ENCODE data around the gene GGTLC2. TPM values are rescaled to one million over a fixed set of nuclear protein-coding genes. Genes with fewer than 3 reads are reported as not detected.

GGTLC2 gene
- polyA plus RNA-seq, 4 donors, result 0.04 TPM; not detected in 3

DNA sequence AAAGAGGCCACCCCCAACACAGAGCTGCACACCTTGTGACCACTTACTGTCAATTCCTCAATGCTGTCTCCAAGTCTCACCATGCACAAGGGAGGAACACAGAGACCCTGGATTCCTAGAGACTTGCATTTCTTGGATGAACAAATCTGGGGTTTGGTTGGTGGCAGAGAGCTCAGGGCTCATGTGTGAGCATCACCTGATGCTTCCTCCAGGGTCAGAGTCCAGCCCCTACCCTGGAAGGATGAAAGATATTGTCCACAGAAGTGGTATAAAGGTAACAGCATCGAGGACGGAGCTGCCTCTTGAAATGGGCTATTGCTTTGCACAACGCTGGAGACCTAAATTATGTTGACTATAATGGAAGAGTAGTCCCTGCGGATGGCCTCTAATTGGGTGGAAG is 36.0 kb downstream of the GGTLC2 start:
- FAIRE-seq (no peak), DNase-seq (peak in 1 of 2 donors; percentile 57)
- peak overlapping the region in 1 of 3 donors; percentile 70 for H3K27ac ChIP-seq (ENCODE audit: low read depth in 1 of 3, low read length in 2 of 3)
- 74 to 89% (median 86%) methylated on average over 4 of the region's 4 CpGs for WGBS, 3 donors
- no peaks in the 10 kb centered on the region for H3K27me3 ChIP-seq (ENCODE audit: control insufficient read depth in 3 of 3, insufficient read depth in 3 of 3, low read length in 3 of 3)
- H3K4me1 ChIP-seq (ENCODE audit: control insufficient read depth in 3 of 3, insufficient read depth in 2 of 3, low read depth in 1 of 3, low read length in 2 of 3), result peaks cover 0 to 34% (median 0%) of the 10 kb centered on the region in 3 donors
- no peak overlapping the region for H3K4me3 ChIP-seq (ENCODE audit: low read depth in 1 of 3, low read length in 3 of 3)
- H3K36me3 ChIP-seq (ENCODE audit: control insufficient read depth in 3 of 3, insufficient read depth in 2 of 3, low read depth in 1 of 3, low read length in 3 of 3), result no peaks in the 10 kb centered on the region
- H3K9me3 ChIP-seq (ENCODE audit: control insufficient read depth in 2 of 2, insufficient read depth in 1 of 2, low read depth in 1 of 2, low read length in 1 of 2), result no peaks in the 10 kb centered on the region

DNA sequence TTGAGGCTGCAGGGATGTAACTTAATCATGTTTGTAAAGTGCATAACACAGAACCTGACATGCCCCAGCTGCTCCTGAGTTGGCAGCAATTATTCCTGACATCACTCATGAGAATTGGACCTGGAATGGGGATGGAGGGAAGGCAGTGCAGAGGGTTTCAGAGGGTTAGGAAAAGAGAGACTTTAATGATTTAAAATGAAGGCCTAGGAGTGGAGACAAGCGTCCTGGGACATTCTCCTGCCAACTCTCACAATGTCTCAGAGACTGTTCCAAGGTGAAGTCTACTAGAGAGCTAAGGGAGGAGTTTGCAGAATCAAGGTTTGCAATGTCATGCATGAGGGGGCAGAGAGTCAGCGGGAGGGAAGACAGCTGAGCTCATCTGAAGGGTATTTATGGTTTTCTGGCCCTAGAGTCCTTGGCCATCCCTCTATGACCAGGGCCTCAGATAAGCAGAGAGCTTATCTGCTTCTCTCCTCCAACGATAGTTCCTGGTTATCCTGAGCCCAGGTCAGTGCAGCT is 36.9 kb downstream of the GGTLC2 start:
- no peak overlapping the region for H3K4me3 ChIP-seq (ENCODE audit: low read depth in 1 of 3, low read length in 3 of 3)
- FAIRE-seq (no peak), DNase-seq (peak in 1 of 2 donors; percentile 76)
- peaks cover 0 to 36% (median 0%) of the 10 kb centered on the region in 3 donors for H3K4me1 ChIP-seq (ENCODE audit: control insufficient read depth in 3 of 3, insufficient read depth in 2 of 3, low read depth in 1 of 3, low read length in 2 of 3)
- WGBS, 3 donors, result 31 to 42% (median 35%) methylated on average over 3 of the region's 3 CpGs
- H3K36me3 ChIP-seq (ENCODE audit: control insufficient read depth in 3 of 3, insufficient read depth in 2 of 3, low read depth in 1 of 3, low read length in 3 of 3), result no peaks in the 10 kb centered on the region
- H3K27me3 ChIP-seq (ENCODE audit: control insufficient read depth in 3 of 3, insufficient read depth in 3 of 3, low read length in 3 of 3), result no peaks in the 10 kb centered on the region
- peak overlapping the region in 1 of 3 donors; percentile 70 for H3K27ac ChIP-seq (ENCODE audit: low read depth in 1 of 3, low read length in 2 of 3)
- no peaks in the 10 kb centered on the region for H3K9me3 ChIP-seq (ENCODE audit: control insufficient read depth in 2 of 2, insufficient read depth in 1 of 2, low read depth in 1 of 2, low read length in 1 of 2)

DNA sequence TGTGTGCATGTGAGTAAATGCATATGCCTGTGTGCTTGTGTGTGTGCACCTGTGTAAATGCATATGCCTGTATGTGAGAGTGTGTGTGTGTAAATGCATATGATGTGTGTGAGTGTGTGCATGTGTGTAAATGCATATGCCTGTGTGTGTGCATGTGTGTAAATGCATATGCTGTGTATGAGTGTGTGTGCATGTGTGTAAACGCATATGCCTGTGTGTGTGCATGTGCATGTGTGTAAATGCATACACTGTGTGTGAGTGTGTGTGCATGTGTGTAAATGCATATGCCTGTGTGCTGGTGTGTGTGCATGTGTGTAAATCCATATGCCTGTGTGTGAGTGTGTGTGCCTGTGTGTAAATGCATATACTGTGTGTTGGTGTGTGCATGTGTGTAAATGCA is 37.8 kb downstream of the GGTLC2 start:
- Histone ChIP-seq H3K27me3 (ENCODE audit: control insufficient read depth in 3 of 3, insufficient read depth in 3 of 3, low read length in 3 of 3) (no peaks in the 10 kb centered on the region), H3K4me3 (ENCODE audit: low read depth in 1 of 3, low read length in 3 of 3) (no peak overlapping the region), H3K4me1 (ENCODE audit: control insufficient read depth in 3 of 3, insufficient read depth in 2 of 3, low read depth in 1 of 3, low read length in 2 of 3) (peaks cover 0 to 36% (median 0%) of the 10 kb centered on the region in 3 donors), H3K9me3 (ENCODE audit: control insufficient read depth in 2 of 2, insufficient read depth in 1 of 2, low read depth in 1 of 2, low read length in 1 of 2) (no peaks in the 10 kb centered on the region), H3K27ac (ENCODE audit: low read depth in 1 of 3, low read length in 2 of 3) (no peak overlapping the region), H3K36me3 (ENCODE audit: control insufficient read depth in 3 of 3, insufficient read depth in 2 of 3, low read depth in 1 of 3, low read length in 3 of 3) (no peaks in the 10 kb centered on the region)
- 89 to 100% (median 96%) methylated on average over 1 of the region's 1 CpG for WGBS, 3 donors
- FAIRE-seq (no peak), DNase-seq (no peak)

DNA sequence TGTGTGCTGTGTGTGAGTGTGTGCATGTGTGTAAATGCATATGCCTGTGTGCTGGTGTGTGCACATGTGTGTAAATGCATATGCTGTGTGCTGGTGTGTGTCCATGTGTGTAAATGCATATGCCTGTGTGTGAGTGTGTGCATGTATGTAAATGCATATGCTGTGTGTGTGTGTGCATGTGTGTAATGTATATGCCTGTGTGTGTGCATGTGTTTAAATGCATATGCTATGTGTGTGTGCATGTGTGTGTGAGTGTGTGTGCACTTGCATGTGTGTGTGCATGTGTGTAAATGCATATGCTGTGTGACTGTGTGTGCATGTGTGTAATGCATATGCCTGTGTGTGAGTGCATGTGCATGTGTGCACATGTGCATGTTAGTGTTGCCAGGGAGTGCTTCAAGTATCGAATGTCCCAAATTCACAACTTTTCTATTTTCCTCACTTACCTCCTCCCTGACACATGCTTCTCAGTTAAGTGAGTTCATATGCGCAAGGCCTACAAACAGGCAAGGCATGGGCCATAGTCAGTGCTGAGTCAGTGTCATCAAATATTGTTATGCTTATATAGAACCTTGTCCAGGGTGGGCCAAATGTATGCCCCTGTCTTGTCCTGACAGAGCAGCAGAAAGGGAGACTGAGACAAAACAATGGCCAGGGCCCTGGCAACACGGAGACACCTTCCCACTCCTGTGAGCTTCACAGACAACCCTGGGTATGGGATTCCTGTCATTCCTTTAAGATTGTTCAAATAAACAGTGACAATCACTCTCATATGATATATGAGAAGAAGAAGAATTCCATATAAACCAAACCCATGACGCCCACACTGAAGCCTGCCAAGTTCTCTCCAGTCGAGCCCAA is 38.6 kb downstream of the GGTLC2 start:
- Histone ChIP-seq H3K4me1 (ENCODE audit: control insufficient read depth in 3 of 3, insufficient read depth in 2 of 3, low read depth in 1 of 3, low read length in 2 of 3) (peaks cover 0 to 36% (median 0%) of the 10 kb centered on the region in 3 donors), H3K9me3 (ENCODE audit: control insufficient read depth in 2 of 2, insufficient read depth in 1 of 2, low read depth in 1 of 2, low read length in 1 of 2) (no peaks in the 10 kb centered on the region), H3K36me3 (ENCODE audit: control insufficient read depth in 3 of 3, insufficient read depth in 2 of 3, low read depth in 1 of 3, low read length in 3 of 3) (no peaks in the 10 kb centered on the region), H3K27ac (ENCODE audit: low read depth in 1 of 3, low read length in 2 of 3) (no peak overlapping the region), H3K27me3 (ENCODE audit: control insufficient read depth in 3 of 3, insufficient read depth in 3 of 3, low read length in 3 of 3) (no peaks in the 10 kb centered on the region), H3K4me3 (ENCODE audit: low read depth in 1 of 3, low read length in 3 of 3) (no peak overlapping the region)
- FAIRE-seq (no peak), DNase-seq (no peak)
- WGBS, 3 donors, result 85 to 93% (median 89%) methylated on average over 5 of the region's 5 CpGs

DNA sequence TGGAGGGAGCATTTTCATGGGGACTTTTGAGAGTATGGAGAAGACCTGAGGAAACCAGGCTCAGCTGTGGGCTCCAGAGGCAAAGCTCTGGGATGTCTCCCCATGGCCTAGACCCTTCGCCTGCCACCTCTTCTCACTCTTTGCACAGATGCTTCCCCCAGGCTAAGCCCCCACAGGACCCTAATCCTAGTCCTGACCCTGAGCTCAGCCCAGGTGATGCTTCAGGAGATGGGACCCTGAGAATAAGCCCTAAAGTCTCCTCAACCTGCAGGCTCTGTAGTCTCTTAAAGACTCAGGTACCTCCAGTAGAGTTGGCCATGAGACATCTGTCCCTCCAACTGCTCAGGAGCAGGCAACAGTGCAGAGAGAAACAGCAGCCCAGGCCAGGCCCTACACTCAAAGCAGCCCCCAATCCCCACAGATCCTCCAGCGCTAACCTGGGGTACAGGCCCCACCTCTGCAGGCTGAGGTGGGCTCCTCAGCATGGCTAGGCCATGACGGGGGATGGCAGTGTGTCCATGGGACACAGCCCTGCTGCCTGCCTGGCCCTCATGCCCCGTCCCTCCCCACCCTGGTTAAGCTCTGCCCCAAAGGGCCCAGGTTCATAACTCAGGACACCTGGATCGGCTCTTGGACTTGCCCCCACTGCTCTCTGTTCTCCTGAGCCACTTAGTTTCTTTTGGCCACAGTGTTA is 39.4 kb downstream of the GGTLC2 start:
- no peak overlapping the region for H3K27ac ChIP-seq (ENCODE audit: low read depth in 1 of 3, low read length in 2 of 3)
- H3K4me1 ChIP-seq (ENCODE audit: control insufficient read depth in 3 of 3, insufficient read depth in 2 of 3, low read depth in 1 of 3, low read length in 2 of 3), result peaks cover 0 to 36% (median 0%) of the 10 kb centered on the region in 3 donors
- FAIRE-seq (no peak), DNase-seq (no peak)
- no peaks in the 10 kb centered on the region for H3K27me3 ChIP-seq (ENCODE audit: control insufficient read depth in 3 of 3, insufficient read depth in 3 of 3, low read length in 3 of 3)
- 64 to 86% (median 73%) methylated on average over 5 of the region's 5 CpGs for WGBS, 3 donors
- no peak overlapping the region for H3K4me3 ChIP-seq (ENCODE audit: low read depth in 1 of 3, low read length in 3 of 3)
- no peaks in the 10 kb centered on the region for H3K36me3 ChIP-seq (ENCODE audit: control insufficient read depth in 3 of 3, insufficient read depth in 2 of 3, low read depth in 1 of 3, low read length in 3 of 3)
- no peaks in the 10 kb centered on the region for H3K9me3 ChIP-seq (ENCODE audit: control insufficient read depth in 2 of 2, insufficient read depth in 1 of 2, low read depth in 1 of 2, low read length in 1 of 2)

DNA sequence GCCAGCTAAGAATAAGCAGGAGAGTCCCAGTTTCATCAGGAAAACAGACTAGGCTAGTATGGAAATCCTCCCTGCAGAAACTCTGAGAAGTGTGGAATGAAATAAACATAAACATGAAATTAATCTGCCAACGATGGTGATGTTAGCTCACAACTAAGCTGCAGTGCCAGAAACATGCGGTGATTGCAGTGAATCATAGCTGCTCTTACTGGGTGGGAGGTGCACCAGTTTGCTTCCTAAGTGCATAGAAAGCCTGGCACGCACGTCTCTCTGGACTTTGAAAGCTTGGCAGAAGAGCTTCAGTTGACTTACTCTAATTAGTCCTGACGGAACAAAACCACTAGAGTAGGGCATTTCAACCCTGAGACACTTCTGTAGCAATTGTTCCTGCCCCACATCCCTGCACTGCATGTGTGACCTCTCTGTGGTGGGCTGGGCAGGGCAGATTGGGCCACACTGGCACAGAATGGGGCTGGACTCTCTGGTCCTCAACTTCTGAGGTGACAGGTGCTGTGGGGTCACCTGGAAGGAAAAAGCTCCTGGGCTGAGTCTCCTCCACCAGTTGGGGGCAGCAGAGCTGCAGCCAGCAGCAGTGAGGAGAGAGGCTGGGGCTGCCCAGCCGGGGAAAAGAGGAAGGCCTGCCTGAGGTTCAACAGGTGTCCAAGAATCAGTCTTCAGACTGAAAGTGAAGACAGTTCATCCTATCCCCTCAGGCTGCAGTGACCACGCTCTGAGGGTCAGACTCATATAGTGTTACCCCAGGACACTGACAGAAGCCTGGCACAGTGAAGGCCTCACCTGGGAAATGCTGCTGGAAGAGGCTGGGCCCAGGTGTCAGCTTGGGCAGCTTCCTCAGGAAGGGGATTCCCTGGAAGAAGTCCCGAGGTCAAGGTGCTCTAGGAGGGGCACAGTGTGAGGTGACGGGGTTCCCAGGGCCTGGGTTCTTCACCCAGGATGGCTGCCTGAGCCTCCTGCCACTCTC is 40.5 kb downstream of the GGTLC2 start:
- FAIRE-seq, result no peak
- no peaks in the 10 kb centered on the region for H3K9me3 ChIP-seq (ENCODE audit: control insufficient read depth in 2 of 2, insufficient read depth in 1 of 2, low read depth in 1 of 2, low read length in 1 of 2)
- H3K27ac ChIP-seq (ENCODE audit: low read depth in 1 of 3, low read length in 2 of 3), result no peak overlapping the region
- H3K4me3 ChIP-seq (ENCODE audit: low read depth in 1 of 3, low read length in 3 of 3), result no peak overlapping the region
- no peaks in the 10 kb centered on the region for H3K36me3 ChIP-seq (ENCODE audit: control insufficient read depth in 3 of 3, insufficient read depth in 2 of 3, low read depth in 1 of 3, low read length in 3 of 3)
- peak; percentile 48 to 53 for DNase-seq
- H3K27me3 ChIP-seq (ENCODE audit: control insufficient read depth in 3 of 3, insufficient read depth in 3 of 3, low read length in 3 of 3), result no peaks in the 10 kb centered on the region
- 28 to 47% (median 35%) methylated on average over 9 of the region's 9 CpGs for WGBS, 3 donors
- H3K4me1 ChIP-seq (ENCODE audit: control insufficient read depth in 3 of 3, insufficient read depth in 2 of 3, low read depth in 1 of 3, low read length in 2 of 3), result peaks cover 0 to 36% (median 0%) of the 10 kb centered on the region in 3 donors

DNA sequence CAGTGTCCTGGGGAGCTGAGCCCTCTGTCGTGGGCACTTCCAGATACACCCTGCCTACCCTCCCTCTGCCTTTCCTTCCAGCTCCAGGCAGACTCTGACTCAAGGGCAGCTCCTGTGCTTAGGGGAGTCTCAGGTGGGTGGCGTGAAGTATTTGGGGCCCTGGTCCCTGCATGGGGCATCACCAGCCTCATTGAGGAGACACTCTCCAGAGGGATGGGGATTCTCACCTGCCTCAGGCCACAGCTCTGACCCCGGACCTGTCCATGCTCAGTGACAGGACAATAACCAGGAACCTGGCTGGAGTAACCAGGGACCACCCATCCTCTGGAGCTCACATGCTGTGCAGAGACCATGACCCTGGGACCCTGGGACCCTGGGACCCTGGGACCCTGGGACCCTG is 41.2 kb downstream of the GGTLC2 start:
- no peaks in the 10 kb centered on the region for H3K36me3 ChIP-seq (ENCODE audit: control insufficient read depth in 3 of 3, insufficient read depth in 2 of 3, low read depth in 1 of 3, low read length in 3 of 3)
- peaks cover 0 to 32% (median 0%) of the 10 kb centered on the region in 3 donors for H3K4me1 ChIP-seq (ENCODE audit: control insufficient read depth in 3 of 3, insufficient read depth in 2 of 3, low read depth in 1 of 3, low read length in 2 of 3)
- no peaks in the 10 kb centered on the region for H3K27me3 ChIP-seq (ENCODE audit: control insufficient read depth in 3 of 3, insufficient read depth in 3 of 3, low read length in 3 of 3)
- DNase-seq (no peak), FAIRE-seq (no peak)
- no peak overlapping the region for H3K4me3 ChIP-seq (ENCODE audit: low read depth in 1 of 3, low read length in 3 of 3)
- 73 to 87% (median 83%) methylated on average over 3 of the region's 3 CpGs for WGBS, 3 donors
- H3K9me3 ChIP-seq (ENCODE audit: control insufficient read depth in 2 of 2, insufficient read depth in 1 of 2, low read depth in 1 of 2, low read length in 1 of 2), result no peaks in the 10 kb centered on the region
- no peak overlapping the region for H3K27ac ChIP-seq (ENCODE audit: low read depth in 1 of 3, low read length in 2 of 3)

Measured in small intestine (tissue), 7 donors.